OCI-LY3 (cell line): ENCODE results near the gene ATP12A.

Experiments used
- CTCF ChIP-seq: fragments of 200-600, 300-600 bp; sonication (generic); IDR thresholded peaks from 2 replicates; pipeline ENCODE4 v1.5.1; 2014; ENCODE audit warnings: antibody characterized with exemption, low read length, low read depth
- EZH2phosphoT487 ChIP-seq: fragments of 200-600 bp; shearing (Covaris generic); IDR thresholded peaks from 2 replicates; pipeline ENCODE4 v1.6.1; 2018; ENCODE audit warnings: antibody characterized with exemption, mixed run types, low read depth

GRCh38 chr13:24725379-24725778 is 45.2 kb downstream of the ATP12A start:
- no peak for TF ChIP-seq CTCF
- TF ChIP-seq EZH2phosphoT487, result no peak
